DND-41 (cell line): ENCODE data around the gene ETDB.
"Not testable (repeated sequence)": the region's sequence is repeated elsewhere in the genome, so short reads cannot be mapped to it uniquely, and the experiment has no call there.

Experiments used
- ATAC-seq: fragments of 200-7000 bp; cut with Tn5 transposase; 3 replicates; pipeline ENCODE4 v1.9.1; 2021; ENCODE audit warnings: low read depth; ENCODE audit not compliant: insufficient read depth
- DNase-seq: peaks from one replicate; pipeline ENCODE4 v3.0.0-alpha.2; 2020
- H2AFZ ChIP-seq: 2 replicates; pipeline ENCODE4 v1.6.0; 2012; ENCODE audit warnings: low read depth, low read length
- H3K27ac ChIP-seq: 2 replicates; pipeline ENCODE4 v1.5.1; 2012; ENCODE audit warnings: low read length, inconsistent platforms
- H3K27me3 ChIP-seq: fragments of 200-600 bp; sonication (generic); 2 replicates; pipeline ENCODE4 v1.6.0; 2012; ENCODE audit warnings: low read length, mild to moderate bottlenecking, inconsistent platforms; ENCODE audit not compliant: insufficient read depth, poor library complexity
- H3K36me3 ChIP-seq: 2 replicates; pipeline ENCODE4 v1.5.1; 2012; ENCODE audit warnings: low read length, inconsistent platforms; ENCODE audit not compliant: insufficient read depth
- H3K4me1 ChIP-seq: 2 replicates; pipeline ENCODE4 v1.5.1; 2012; ENCODE audit warnings: mild to moderate bottlenecking, low read length; ENCODE audit not compliant: insufficient read depth
- H3K4me2 ChIP-seq: 2 replicates; pipeline ENCODE4 v1.6.0; 2012; ENCODE audit warnings: mild to moderate bottlenecking, moderate library complexity, low read length, inconsistent platforms; ENCODE audit not compliant: insufficient read depth
- H3K4me3 ChIP-seq, 2 experiments: fragments of 200-600 bp in 1 of 2; shearing (Covaris generic) in 1 of 2; 2 replicates each; pipeline ENCODE4 v1.5.1; 2012 to 2016; ENCODE audit warnings: inconsistent platforms in 2 of 2, low read length in 2 of 2, mild to moderate bottlenecking in 2 of 2, low read depth in 1 of 2, moderate library complexity in 1 of 2
- H3K79me2 ChIP-seq: 2 replicates; pipeline ENCODE4 v1.6.0; 2012; ENCODE audit warnings: low read length, inconsistent platforms; ENCODE audit not compliant: insufficient read depth
- H3K9ac ChIP-seq: 2 replicates; pipeline ENCODE4 v1.6.0; 2012; ENCODE audit warnings: low read depth, mild to moderate bottlenecking, inconsistent platforms, low read length, moderate library complexity
- H3K9me3 ChIP-seq: 2 replicates; pipeline ENCODE4 v1.5.1; 2012; ENCODE audit warnings: low read length, moderate library complexity, mild to moderate bottlenecking, inconsistent platforms; ENCODE audit not compliant: insufficient read depth, severe bottlenecking
- H4K20me1 ChIP-seq: 2 replicates; pipeline ENCODE4 v1.6.0; 2012; ENCODE audit warnings: low read length; ENCODE audit not compliant: insufficient read depth
- EZH2 ChIP-seq: IDR thresholded peaks from 3 replicates; pipeline ENCODE4 v1.6.1; 2012; ENCODE audit warnings: borderline replicate concordance, low read depth, mild to moderate bottlenecking, moderate library complexity, low read length, inconsistent platforms; ENCODE audit not compliant: severe bottlenecking
- TF ChIP-seq, protein P1 (sequence below): IDR thresholded peaks from 2 replicates; pipeline ENCODE4 v1.5.1; 2012; ENCODE audit warnings: borderline replicate concordance, low read length, moderate library complexity, mild to moderate bottlenecking; ENCODE audit not compliant: poor library complexity, severe bottlenecking; ENCODE audit errors: extremely low read depth

Gene ETDB

DNA sequence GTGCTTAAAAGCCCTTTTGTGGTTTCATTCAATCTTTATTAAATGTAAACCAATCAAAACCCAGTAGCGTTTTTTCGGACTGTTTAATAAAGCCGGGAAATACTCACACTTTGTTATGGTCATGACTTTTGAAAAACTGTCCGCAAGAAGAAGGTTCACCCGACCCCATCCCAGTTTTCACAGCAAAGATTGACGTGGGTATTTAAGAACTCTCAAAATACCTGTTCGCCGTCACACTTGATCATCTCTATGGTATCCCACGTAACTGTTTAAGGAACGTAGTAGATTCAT is 20.9 kb downstream of the ETDB start:
- no peaks in the 10 kb centered on the region for H3K36me3 ChIP-seq
- H3K27me3 ChIP-seq, result no peaks in the 10 kb centered on the region
- no peaks in the 10 kb centered on the region for H4K20me1 ChIP-seq
- H2AFZ ChIP-seq, result no peak overlapping the region
- no peaks in the 10 kb centered on the region for H3K4me1 ChIP-seq
- TF ChIP-seq, protein P1, sequence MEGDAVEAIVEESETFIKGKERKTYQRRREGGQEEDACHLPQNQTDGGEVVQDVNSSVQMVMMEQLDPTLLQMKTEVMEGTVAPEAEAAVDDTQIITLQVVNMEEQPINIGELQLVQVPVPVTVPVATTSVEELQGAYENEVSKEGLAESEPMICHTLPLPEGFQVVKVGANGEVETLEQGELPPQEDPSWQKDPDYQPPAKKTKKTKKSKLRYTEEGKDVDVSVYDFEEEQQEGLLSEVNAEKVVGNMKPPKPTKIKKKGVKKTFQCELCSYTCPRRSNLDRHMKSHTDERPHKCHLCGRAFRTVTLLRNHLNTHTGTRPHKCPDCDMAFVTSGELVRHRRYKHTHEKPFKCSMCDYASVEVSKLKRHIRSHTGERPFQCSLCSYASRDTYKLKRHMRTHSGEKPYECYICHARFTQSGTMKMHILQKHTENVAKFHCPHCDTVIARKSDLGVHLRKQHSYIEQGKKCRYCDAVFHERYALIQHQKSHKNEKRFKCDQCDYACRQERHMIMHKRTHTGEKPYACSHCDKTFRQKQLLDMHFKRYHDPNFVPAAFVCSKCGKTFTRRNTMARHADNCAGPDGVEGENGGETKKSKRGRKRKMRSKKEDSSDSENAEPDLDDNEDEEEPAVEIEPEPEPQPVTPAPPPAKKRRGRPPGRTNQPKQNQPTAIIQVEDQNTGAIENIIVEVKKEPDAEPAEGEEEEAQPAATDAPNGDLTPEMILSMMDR, result no peak
- TF ChIP-seq EZH2, result no peak
- DNase-seq (no peak), ATAC-seq (no peak)
- no peaks in the 10 kb centered on the region for H3K9me3 ChIP-seq
- no peak overlapping the region for H3K4me2 ChIP-seq
- no peak overlapping the region for H3K9ac ChIP-seq
- H3K27ac ChIP-seq, result no peak overlapping the region
- H3K79me2 ChIP-seq, result no peaks in the 10 kb centered on the region
- H3K4me3 ChIP-seq, result no peak overlapping the region

DNA sequence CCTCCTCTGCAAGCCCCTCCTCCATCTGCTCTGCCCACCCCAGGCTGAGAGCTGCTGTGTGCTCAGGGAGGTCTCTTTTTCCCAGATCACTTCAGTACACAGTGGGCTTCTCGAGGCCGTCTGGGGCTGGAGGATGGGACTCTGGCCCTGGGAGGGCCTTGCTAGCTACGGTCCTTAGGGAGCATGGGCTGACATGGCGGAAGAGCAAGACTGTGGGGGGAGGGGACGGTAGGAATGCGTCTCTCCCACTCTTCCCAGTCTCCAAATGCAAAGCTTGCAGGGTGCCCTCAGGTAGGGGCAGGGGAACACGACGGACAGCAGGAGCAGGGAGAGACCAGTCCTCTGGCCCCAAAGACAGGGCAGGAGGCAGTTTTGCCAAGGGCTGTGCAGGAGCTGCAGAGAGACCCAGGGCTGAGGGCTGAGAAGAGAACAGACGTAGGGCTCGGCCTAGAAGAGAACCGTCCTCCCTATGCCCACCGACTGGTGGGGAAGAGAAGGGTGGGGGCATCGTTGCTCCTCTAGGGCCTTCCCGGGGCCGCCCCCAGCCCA is 23.1 kb downstream of the ETDB start:
- not testable (repeated sequence) for H3K9me3 ChIP-seq

DNA sequence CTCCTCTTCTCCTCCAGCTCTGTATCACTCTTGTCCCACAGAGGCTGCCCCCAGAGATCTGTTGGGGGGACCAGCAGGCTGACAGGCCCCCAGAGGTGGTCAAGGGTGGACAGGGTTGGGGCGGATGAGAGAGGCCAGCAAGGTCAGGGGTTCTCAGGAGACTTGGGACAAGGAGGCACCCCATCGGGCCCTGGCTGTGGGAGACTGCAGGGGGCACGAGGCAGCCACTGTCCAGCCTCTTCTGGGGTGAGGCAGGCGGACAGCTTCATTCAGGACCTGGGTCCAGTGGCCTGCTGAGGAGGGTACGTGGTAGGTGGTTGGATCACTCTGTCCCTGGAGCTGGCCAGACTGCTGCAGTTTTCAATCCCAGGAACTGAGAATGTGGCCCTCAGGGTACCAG is 24.6 kb downstream of the ETDB start:
- Histone ChIP-seq H3K9me3 (no peaks in the 10 kb centered on the region), H3K4me2 (no peak overlapping the region), H3K4me3 (no peak overlapping the region), H4K20me1 (no peaks in the 10 kb centered on the region), H3K36me3 (no peaks in the 10 kb centered on the region), H3K27ac (no peak overlapping the region), H3K4me1 (no peaks in the 10 kb centered on the region), H3K27me3 (no peaks in the 10 kb centered on the region), H2AFZ (no peak overlapping the region), H3K79me2 (no peaks in the 10 kb centered on the region), H3K9ac (no peak overlapping the region)
- DNase-seq (no peak), ATAC-seq (no peak)
- no peak for TF ChIP-seq EZH2
- TF ChIP-seq, protein P1, result no peak

More for the DNA sequence above, 23.1 kb downstream of the ETDB start:
- not testable (repeated sequence) for ATAC-seq, H3K4me3 ChIP-seq, H2AFZ ChIP-seq, H3K4me2 ChIP-seq, H4K20me1 ChIP-seq, DNase-seq, H3K79me2 ChIP-seq, H3K36me3 ChIP-seq, H3K4me1 ChIP-seq, H3K27me3 ChIP-seq, H3K27ac ChIP-seq, H3K9ac ChIP-seq

GRCh38 chrX:135094726-135095125 is 25.6 kb downstream of the ETDB start:
- Histone ChIP-seq H2AFZ (no peak overlapping the region), H3K27ac (no peak overlapping the region), H3K9me3 (no peaks in the 10 kb centered on the region), H3K9ac (no peak overlapping the region), H3K27me3 (no peaks in the 10 kb centered on the region), H3K36me3 (no peaks in the 10 kb centered on the region), H4K20me1 (no peaks in the 10 kb centered on the region), H3K4me3 (no peak overlapping the region), H3K4me2 (no peak overlapping the region), H3K4me1 (no peaks in the 10 kb centered on the region), H3K79me2 (no peaks in the 10 kb centered on the region)
- ATAC-seq (no peak), DNase-seq (no peak)
- TF ChIP-seq, protein P1, result no peak
- no peak for TF ChIP-seq EZH2
